GM12878 (cell line): Measurements from ENCODE around the gene MYL7. TPM values are rescaled to one million over a fixed set of nuclear protein-coding genes. Genes with fewer than 3 reads are reported as not detected.

ENCODE experiments used
- ATAC-seq: fragments of 200-7000 bp; cut with Tn5 transposase; 3 replicates; pipeline ENCODE4 v1.9.1; 2020; ENCODE audit warnings: mild to moderate bottlenecking, moderate library complexity
- BruUV-seq: library from RNA; stranded (reverse); fragments of 400-500 nt; replicated peaks from 2 replicates; lab custom pipeline; 2021; lab: Mats Ljungman, UMichigan
- CTCF ChIA-PET: fragments of 300-600 bp; sonication (Branson Sonifier 250); formaldehyde crosslinking; extraction: SDS; loops from one replicate; lab custom pipeline; 2021; ENCODE audit warnings: inconsistent platforms; lab: Yijun Ruan, JAX
- POLR2A ChIA-PET: fragments of 350-600 bp; formaldehyde crosslinking; extraction: SDS; loops from one replicate; lab custom pipeline; 2021; ENCODE audit warnings: inconsistent platforms; lab: Charles Lee
- RAD21 ChIA-PET: fragments of 300-600 bp; sonication (Branson Sonifier 250); formaldehyde crosslinking; loops from one replicate; lab custom pipeline; 2023; ENCODE audit warnings: antibody characterized with exemption; ENCODE audit not compliant: unreplicated experiment; lab: Charles Lee
- SMC1A ChIA-PET: fragments of 300-600 bp; sonication (Branson Sonifier 250); formaldehyde crosslinking; loops from one replicate; lab custom pipeline; 2023; ENCODE audit not compliant: unreplicated experiment, uncharacterized antibody; lab: Charles Lee
- DNase-seq: peaks from one replicate; pipeline ENCODE4 v3.0.0-alpha.2; 2011; ENCODE audit warnings: low read depth, low spot score
- FAIRE-seq: peaks from 3 replicates; lab custom pipeline; 2011; peaks lifted over from hg19 to GRCh38; lab: Jason Lieb, UNC
- H2AFZ ChIP-seq: 2 replicates; pipeline ENCODE4 v1.6.0; 2011; ENCODE audit warnings: low read depth, low read length, control low read depth; ENCODE audit not compliant: control insufficient read depth
- H3K27ac ChIP-seq: 2 replicates; pipeline ENCODE4 v1.5.1; 2011; ENCODE audit warnings: control low read depth; ENCODE audit not compliant: control insufficient read depth, insufficient read depth
- H3K27me3 ChIP-seq, 2 experiments: replicated peaks in 1 of 2; 2 replicates each; pipeline versions ENCODE4 v1.6.0 to v1.6.1; 2011; ENCODE audit warnings: low read length in 1 of 2; ENCODE audit not compliant: control insufficient read depth in 2 of 2, insufficient read depth in 2 of 2
- H3K36me3 ChIP-seq, 2 experiments: 2 replicates each; pipeline ENCODE4 v1.5.1; 2011; ENCODE audit warnings: low read length in 1 of 2; ENCODE audit not compliant: control insufficient read depth in 2 of 2, insufficient read depth in 2 of 2
- H3K4me1 ChIP-seq: 2 replicates; pipeline ENCODE4 v1.6.1; 2011; ENCODE audit warnings: mild to moderate bottlenecking, low read length, moderate library complexity, mixed read lengths; ENCODE audit not compliant: control insufficient read depth, insufficient read depth
- H3K4me2 ChIP-seq: 2 replicates; pipeline ENCODE4 v1.6.0; 2011; ENCODE audit warnings: control low read depth; ENCODE audit not compliant: control insufficient read depth, insufficient read depth
- H3K4me3 ChIP-seq: fragments of 200-600 bp; sonication (generic); 2 replicates; pipeline ENCODE4 v1.5.1; 2016
- H3K79me2 ChIP-seq: 2 replicates; pipeline ENCODE4 v1.6.0; 2011; ENCODE audit warnings: low read length; ENCODE audit not compliant: control insufficient read depth, insufficient read depth
- H3K9ac ChIP-seq: 2 replicates; pipeline ENCODE4 v1.8.0; 2011; ENCODE audit warnings: low read length, control low read depth, mixed read lengths; ENCODE audit not compliant: control insufficient read depth, insufficient read depth
- H3K9me3 ChIP-seq: replicated peaks from 3 replicates; pipeline ENCODE4 v1.5.1; 2011; ENCODE audit warnings: mild to moderate bottlenecking, low read length; ENCODE audit not compliant: control insufficient read depth, insufficient read depth
- H4K20me1 ChIP-seq: 2 replicates; pipeline ENCODE4 v1.6.0; 2011; ENCODE audit not compliant: control insufficient read depth, insufficient read depth
- ATF3 ChIP-seq: IDR thresholded peaks from 2 replicates; pipeline ENCODE4 v1.6.1; 2011; ENCODE audit warnings: low read depth, mild to moderate bottlenecking, low read length, moderate library complexity, borderline replicate concordance; ENCODE audit errors: extremely low read depth
- BCL11A ChIP-seq: IDR thresholded peaks from 2 replicates; pipeline ENCODE4 v1.6.1; 2011; ENCODE audit warnings: low read depth, low read length
- BHLHE40 ChIP-seq, 2 experiments: fragments of 450-650 bp in 1 of 2; IDR thresholded peaks; 2 replicates each; pipeline ENCODE4 v1.6.1; 2011 to 2017; ENCODE audit warnings: low read depth in 2 of 2, borderline replicate concordance in 1 of 2, improper control_type of control experiment in 1 of 2, low read length in 1 of 2, mild to moderate bottlenecking in 1 of 2
- CBFB ChIP-seq: IDR thresholded peaks from 2 replicates; pipeline ENCODE4 v1.6.1; 2016; ENCODE audit warnings: antibody characterized with exemption, low read depth
- CREM ChIP-seq: IDR thresholded peaks from 2 replicates; pipeline ENCODE4 v1.6.1; 2014; ENCODE audit warnings: antibody characterized with exemption, low read depth
- IKZF1 ChIP-seq: fragments of 450-650 bp; conservative IDR thresholded peaks from 2 replicates; pipeline ENCODE4 v1.6.1; 2017; ENCODE audit warnings: antibody characterized with exemption, mild to moderate bottlenecking
- JUND ChIP-seq: IDR thresholded peaks from 2 replicates; pipeline ENCODE4 v1.6.1; 2012; ENCODE audit warnings: low read depth, mild to moderate bottlenecking, low read length, improper control_type of control experiment, moderate library complexity
- NBN ChIP-seq: fragments of 450-650 bp; IDR thresholded peaks from 2 replicates; pipeline ENCODE4 v1.6.1; 2016
- NFYB ChIP-seq: IDR thresholded peaks from 2 replicates; pipeline ENCODE4 v1.6.1; 2011; ENCODE audit warnings: low read depth, mild to moderate bottlenecking, low read length, improper control_type of control experiment, moderate library complexity; ENCODE audit not compliant: insufficient read depth
- RAD51 ChIP-seq: fragments of 450-650 bp; IDR thresholded peaks from 2 replicates; pipeline ENCODE4 v1.6.1; 2016; ENCODE audit warnings: moderate library complexity, mild to moderate bottlenecking, inconsistent platforms
- RBBP5 ChIP-seq: fragments of 200-600 bp; sonication (generic); conservative IDR thresholded peaks from 2 replicates; pipeline ENCODE4 v1.6.1; 2016
- RCOR1 ChIP-seq: conservative IDR thresholded peaks from 2 replicates; pipeline ENCODE4 v1.6.1; 2012; ENCODE audit warnings: low read depth, low read length, improper control_type of control experiment
- SMARCA5 ChIP-seq: fragments of 450-650 bp; IDR thresholded peaks from 2 replicates; pipeline ENCODE4 v1.6.1; 2017; ENCODE audit warnings: mild to moderate bottlenecking
- SP1 ChIP-seq: IDR thresholded peaks from one replicate; pipeline ENCODE4 v1.6.1; 2011; ENCODE audit warnings: low read depth, low read length
- SRF ChIP-seq, 2 experiments: IDR thresholded peaks; 2 replicates each; pipeline ENCODE4 v1.6.1; 2011; ENCODE audit warnings: low read depth in 2 of 2, low read length in 2 of 2, mild to moderate bottlenecking in 1 of 2, moderate library complexity in 1 of 2
- STAT1 ChIP-seq: fragments of 450-650 bp; conservative IDR thresholded peaks from 2 replicates; pipeline ENCODE4 v1.6.1; 2014; ENCODE audit warnings: antibody characterized with exemption, mild to moderate bottlenecking
- SUZ12 ChIP-seq: fragments of 200-600 bp; sonication (generic); IDR thresholded peaks from one replicate; pipeline ENCODE4 v1.6.1; 2018; ENCODE audit warnings: antibody characterized with exemption, mild to moderate bottlenecking; ENCODE audit not compliant: unreplicated experiment
- TBL1XR1 ChIP-seq: IDR thresholded peaks from 2 replicates; pipeline ENCODE4 v1.6.1; 2012; ENCODE audit warnings: low read depth, low read length, improper control_type of control experiment
- ZNF24 ChIP-seq: fragments of 450-650 bp; IDR thresholded peaks from 2 replicates; pipeline ENCODE4 v1.6.1; 2017; ENCODE audit warnings: antibody characterized with exemption, mild to moderate bottlenecking
- ZSCAN29 ChIP-seq: fragments of 450-650 bp; IDR thresholded peaks from 2 replicates; pipeline ENCODE4 v1.6.1; 2017; ENCODE audit warnings: mild to moderate bottlenecking, moderate library complexity
- WGBS: methylation state at CpG from one replicate; pipeline ENCODE4 v1.1.6; 2016; ENCODE audit warnings: low lambda C conversion rate; ENCODE audit not compliant: insufficient replicate concordance, insufficient coverage; ENCODE audit errors: missing lambda C conversion rate; 5-methylcytosine and 5-hydroxymethylcytosine counted together
- in situ Hi-C: fragments of 300-500 bp; cut with MboI; formaldehyde crosslinking; loops from 9 replicates; pipeline ENCODE4 v1.14.3; 2018; ENCODE audit warnings: mixed read lengths
- intact Hi-C: fragments of 100-400 bp; cut with micrococcal nuclease; formaldehyde crosslinking; loops from one replicate; pipeline ENCODE4 v1.14.2; 2022; ENCODE audit not compliant: unreplicated experiment
- polyA plus RNA-seq, 11 experiments: library from polyadenylated mRNA; depleted of rRNA in 4 of 11; unstranded in 6 of 11; stranded (reverse) in 5 of 11; fragments of >200 nt; fragmentation: Nextera tagmentation in 4 of 11; fragmentation: Illumina TruSeq in 1 of 11; extraction: Ambion mirVana in 4 of 11; extraction: Trizol in 1 of 11; gene quantifications; 1 replicate in 1 of 11; 2 replicates in 10 of 11; pipeline versions ENCODE4 v1.2.1 to v1.2.3, GENCODE V29; 2011 to 2016; ENCODE audit warnings: inconsistent platforms in 2 of 11, missing spikeins in 2 of 11, low read depth in 1 of 11
- total RNA-seq, 4 experiments: library from RNA; depleted of rRNA in 3 of 4; stranded (reverse); fragments of >200 nt in 3 of 4; fragmentation: Illumina TruSeq in 1 of 4; extraction: Trizol in 1 of 4; gene quantifications; 2 replicates each; pipeline versions ENCODE4 v1.2.1 to v1.2.3, GENCODE V29; 2013 to 2021

MYL7 gene
- total and polyA plus RNA-seq, 10 of the 15 experiments (the other 5 are each of a cell fraction or from before 2014, with no cell fraction given) = 1.9 TPM; not detected in 9

- H2AFZ ChIP-seq = no peak overlapping the region
- ChIA-PET CTCF (no interaction called here), SMC1A (no interaction called here), RAD21 (no interaction called here), POLR2A (no interaction called here)
- no peaks in the 10 kb centered on the region; the same call in 2 of the 3 replicates for H3K9me3 ChIP-seq
- no TSS peak for BruUV-seq
- no peak for DNase-seq
- no peak overlapping the region for H3K9ac ChIP-seq
- TF ChIP-seq ZNF24 (no peak), NBN (no peak), CREM (no peak), TBL1XR1 (no peak), ZSCAN29 (no peak), RCOR1 (no peak), IKZF1 (no peak), SRF (IDR thresholded peaks at IDR 0.05; ENCODE audit: low read depth in 2 of 2, low read length in 2 of 2) (no peak), RAD51 (no peak), SP1 (no peak), SUZ12 (no peak), JUND (no peak), NFYB (no peak), RBBP5 (no peak), BHLHE40 (IDR thresholded peaks at IDR 0.05; ENCODE audit: borderline replicate concordance in 1 of 2, low read depth in 2 of 2, low read length in 1 of 2) (no peak), STAT1 (no peak), SMARCA5 (no peak), ATF3 (no peak), BCL11A (no peak), CBFB (no peak)
- H4K20me1 ChIP-seq = no peaks in the 10 kb centered on the region
- intact Hi-C loops (no loop called here), in situ Hi-C loops (no loop called here)
- H3K4me1 ChIP-seq = no peaks in the 10 kb centered on the region
- peaks cover 1% of the 10 kb centered on the region in 2 experiments; a peak in 2 of 4 replicates for H3K27me3 ChIP-seq
- no peak overlapping the region for H3K27ac ChIP-seq
- no peak for FAIRE-seq
- H3K4me2 ChIP-seq = no peak overlapping the region
- no peaks in the 10 kb centered on the region for H3K36me3 ChIP-seq
- 28% methylated on average over 3 of the region's 3 CpGs for WGBS
- ATAC-seq = no peak
- no peak overlapping the region for H3K4me3 ChIP-seq
- H3K79me2 ChIP-seq = no peaks in the 10 kb centered on the region
Observed at GRCh38 chr7:44180631-44181030, 39.5 kb upstream of the MYL7 start.
